HCT116 (cell line): ENCODE data around the gene FUT6.

Experiments
- CEBPB ChIP-seq: IDR thresholded peaks from 2 replicates; pipeline ENCODE4 v1.6.1; 2012; ENCODE audit warnings: low read depth
- EZH2 ChIP-seq: fragments of 200-600 bp; sonication (generic); IDR thresholded peaks from 2 replicates; pipeline ENCODE4 v1.6.1; 2017; ENCODE audit warnings: antibody characterized with exemption, mixed run types
- POLR2AphosphoS5 ChIP-seq: IDR thresholded peaks from 2 replicates; pipeline ENCODE4 v1.6.1; 2011; ENCODE audit warnings: mild to moderate bottlenecking, low read depth, low read length, moderate library complexity
- SRF ChIP-seq: IDR thresholded peaks from 2 replicates; pipeline ENCODE4 v1.6.1; 2012; ENCODE audit warnings: low read depth
- ZNF274 ChIP-seq: fragments of 200-500 bp; sonication (Bioruptor generic); IDR thresholded peaks from 2 replicates; pipeline ENCODE4 v1.6.1; 2014; ENCODE audit warnings: mild to moderate bottlenecking, low read depth, low read length, inconsistent platforms
- TF ChIP-seq, protein P1 (sequence below), 3 experiments: fragments of 200-600 bp in 1 of 3; sonication (generic) in 1 of 3; IDR thresholded peaks in 2 of 3; conservative IDR thresholded peaks in 1 of 3; 2 replicates each; pipeline ENCODE4 v1.5.1; 2012 to 2017; ENCODE audit warnings: low read depth in 2 of 3, low read length in 2 of 3, antibody characterized with exemption in 1 of 3, borderline replicate concordance in 1 of 3, control low read depth in 1 of 3, mild to moderate bottlenecking in 1 of 3, mixed read lengths in 1 of 3, mixed run types in 1 of 3, moderate library complexity in 1 of 3; ENCODE audit not compliant: insufficient read depth in 1 of 3
- TF ChIP-seq, protein P2 (sequence below): IDR thresholded peaks from 2 replicates; pipeline ENCODE4 v1.6.1; 2011; ENCODE audit warnings: mild to moderate bottlenecking, low read length, moderate library complexity; ENCODE audit not compliant: insufficient replicate concordance; ENCODE audit errors: extremely low read depth
- TF ChIP-seq, protein P3 (sequence below): IDR thresholded peaks from 2 replicates; pipeline ENCODE4 v1.6.1; 2012; ENCODE audit warnings: low read depth

DNA sequence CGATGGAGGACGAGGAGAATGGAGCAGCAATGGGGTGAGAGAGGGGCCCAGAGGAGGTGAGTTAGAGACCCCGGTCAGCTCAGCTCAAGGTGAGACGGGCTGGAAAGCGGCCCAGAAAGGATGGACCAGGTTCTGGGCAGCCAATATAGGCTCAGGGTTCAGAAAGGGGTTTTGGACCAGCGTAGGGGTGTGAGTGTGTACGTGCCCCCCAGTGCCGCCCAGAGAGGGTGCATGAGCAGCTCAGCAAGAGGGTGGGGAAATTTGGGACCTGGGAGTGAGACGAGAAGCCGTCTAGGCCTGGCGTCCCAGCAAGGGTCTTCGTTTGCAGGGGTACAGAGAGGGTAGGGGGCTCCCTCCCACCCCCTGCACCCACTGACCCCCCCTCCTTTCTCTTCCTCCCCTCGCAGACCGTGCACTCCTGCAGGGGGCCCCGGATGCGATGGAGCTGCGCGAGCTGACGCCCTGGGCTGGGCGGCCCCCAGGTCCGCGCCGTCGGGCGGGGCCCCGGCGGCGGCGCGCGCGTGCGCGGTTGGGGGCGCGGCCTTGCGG lies 12.1 kb downstream of the FUT6 start:
- TF ChIP-seq, protein P1, sequence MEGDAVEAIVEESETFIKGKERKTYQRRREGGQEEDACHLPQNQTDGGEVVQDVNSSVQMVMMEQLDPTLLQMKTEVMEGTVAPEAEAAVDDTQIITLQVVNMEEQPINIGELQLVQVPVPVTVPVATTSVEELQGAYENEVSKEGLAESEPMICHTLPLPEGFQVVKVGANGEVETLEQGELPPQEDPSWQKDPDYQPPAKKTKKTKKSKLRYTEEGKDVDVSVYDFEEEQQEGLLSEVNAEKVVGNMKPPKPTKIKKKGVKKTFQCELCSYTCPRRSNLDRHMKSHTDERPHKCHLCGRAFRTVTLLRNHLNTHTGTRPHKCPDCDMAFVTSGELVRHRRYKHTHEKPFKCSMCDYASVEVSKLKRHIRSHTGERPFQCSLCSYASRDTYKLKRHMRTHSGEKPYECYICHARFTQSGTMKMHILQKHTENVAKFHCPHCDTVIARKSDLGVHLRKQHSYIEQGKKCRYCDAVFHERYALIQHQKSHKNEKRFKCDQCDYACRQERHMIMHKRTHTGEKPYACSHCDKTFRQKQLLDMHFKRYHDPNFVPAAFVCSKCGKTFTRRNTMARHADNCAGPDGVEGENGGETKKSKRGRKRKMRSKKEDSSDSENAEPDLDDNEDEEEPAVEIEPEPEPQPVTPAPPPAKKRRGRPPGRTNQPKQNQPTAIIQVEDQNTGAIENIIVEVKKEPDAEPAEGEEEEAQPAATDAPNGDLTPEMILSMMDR (IDR thresholded peaks at IDR 0.05 in 2 of 3, conservative IDR thresholded peaks at IDR 0.05 in 1 of 3; ENCODE audit: borderline replicate concordance in 1 of 3, insufficient read depth in 1 of 3, low read depth in 2 of 3, low read length in 2 of 3) = no peak
- TF ChIP-seq, protein P2, sequence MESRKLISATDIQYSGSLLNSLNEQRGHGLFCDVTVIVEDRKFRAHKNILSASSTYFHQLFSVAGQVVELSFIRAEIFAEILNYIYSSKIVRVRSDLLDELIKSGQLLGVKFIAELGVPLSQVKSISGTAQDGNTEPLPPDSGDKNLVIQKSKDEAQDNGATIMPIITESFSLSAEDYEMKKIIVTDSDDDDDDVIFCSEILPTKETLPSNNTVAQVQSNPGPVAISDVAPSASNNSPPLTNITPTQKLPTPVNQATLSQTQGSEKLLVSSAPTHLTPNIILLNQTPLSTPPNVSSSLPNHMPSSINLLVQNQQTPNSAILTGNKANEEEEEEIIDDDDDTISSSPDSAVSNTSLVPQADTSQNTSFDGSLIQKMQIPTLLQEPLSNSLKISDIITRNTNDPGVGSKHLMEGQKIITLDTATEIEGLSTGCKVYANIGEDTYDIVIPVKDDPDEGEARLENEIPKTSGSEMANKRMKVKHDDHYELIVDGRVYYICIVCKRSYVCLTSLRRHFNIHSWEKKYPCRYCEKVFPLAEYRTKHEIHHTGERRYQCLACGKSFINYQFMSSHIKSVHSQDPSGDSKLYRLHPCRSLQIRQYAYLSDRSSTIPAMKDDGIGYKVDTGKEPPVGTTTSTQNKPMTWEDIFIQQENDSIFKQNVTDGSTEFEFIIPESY = no peak
- TF ChIP-seq ZNF274 (no peak), EZH2 (no peak), CEBPB (no peak), SRF (no peak), POLR2AphosphoS5 (no peak)
- TF ChIP-seq, protein P3, sequence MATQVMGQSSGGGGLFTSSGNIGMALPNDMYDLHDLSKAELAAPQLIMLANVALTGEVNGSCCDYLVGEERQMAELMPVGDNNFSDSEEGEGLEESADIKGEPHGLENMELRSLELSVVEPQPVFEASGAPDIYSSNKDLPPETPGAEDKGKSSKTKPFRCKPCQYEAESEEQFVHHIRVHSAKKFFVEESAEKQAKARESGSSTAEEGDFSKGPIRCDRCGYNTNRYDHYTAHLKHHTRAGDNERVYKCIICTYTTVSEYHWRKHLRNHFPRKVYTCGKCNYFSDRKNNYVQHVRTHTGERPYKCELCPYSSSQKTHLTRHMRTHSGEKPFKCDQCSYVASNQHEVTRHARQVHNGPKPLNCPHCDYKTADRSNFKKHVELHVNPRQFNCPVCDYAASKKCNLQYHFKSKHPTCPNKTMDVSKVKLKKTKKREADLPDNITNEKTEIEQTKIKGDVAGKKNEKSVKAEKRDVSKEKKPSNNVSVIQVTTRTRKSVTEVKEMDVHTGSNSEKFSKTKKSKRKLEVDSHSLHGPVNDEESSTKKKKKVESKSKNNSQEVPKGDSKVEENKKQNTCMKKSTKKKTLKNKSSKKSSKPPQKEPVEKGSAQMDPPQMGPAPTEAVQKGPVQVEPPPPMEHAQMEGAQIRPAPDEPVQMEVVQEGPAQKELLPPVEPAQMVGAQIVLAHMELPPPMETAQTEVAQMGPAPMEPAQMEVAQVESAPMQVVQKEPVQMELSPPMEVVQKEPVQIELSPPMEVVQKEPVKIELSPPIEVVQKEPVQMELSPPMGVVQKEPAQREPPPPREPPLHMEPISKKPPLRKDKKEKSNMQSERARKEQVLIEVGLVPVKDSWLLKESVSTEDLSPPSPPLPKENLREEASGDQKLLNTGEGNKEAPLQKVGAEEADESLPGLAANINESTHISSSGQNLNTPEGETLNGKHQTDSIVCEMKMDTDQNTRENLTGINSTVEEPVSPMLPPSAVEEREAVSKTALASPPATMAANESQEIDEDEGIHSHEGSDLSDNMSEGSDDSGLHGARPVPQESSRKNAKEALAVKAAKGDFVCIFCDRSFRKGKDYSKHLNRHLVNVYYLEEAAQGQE = no peak
